Measurements from ENCODE around the gene GFOD2. TPM values are rescaled to one million over a fixed set of nuclear protein-coding genes. Genes with fewer than 3 reads are reported as not detected.

The GFOD2 gene
- polyA plus RNA-seq, 6 donors from 2014 or later, result 6.5 to 12.9 (median 8.4) TPM

DNA sequence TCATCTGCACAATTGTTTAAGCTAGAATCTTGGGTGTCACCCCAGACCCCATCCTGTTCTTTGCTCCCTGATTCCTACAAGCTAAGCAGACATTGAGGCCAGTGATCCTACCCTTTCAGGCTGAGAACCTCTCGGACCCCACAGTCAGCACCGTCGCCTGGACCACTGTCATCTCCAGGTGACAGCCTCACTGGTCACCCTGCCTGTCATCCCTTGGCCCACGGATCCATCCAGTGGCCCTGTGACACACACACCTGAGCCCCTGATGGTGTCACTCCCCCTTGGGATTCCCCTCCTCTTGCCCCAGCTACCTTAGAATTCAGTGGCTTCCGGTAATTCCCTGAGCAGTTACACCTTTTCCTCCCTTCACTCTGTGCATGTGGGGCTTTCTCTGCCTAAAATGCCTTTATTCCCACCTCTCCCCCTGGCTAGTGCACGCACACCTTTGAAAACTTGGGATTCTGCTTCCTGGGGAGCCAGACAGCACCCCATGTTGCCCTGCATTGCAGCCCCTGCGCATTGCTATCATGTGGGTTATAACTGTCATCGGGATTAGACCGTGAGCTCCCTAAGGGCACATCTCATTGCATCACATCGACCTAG, 49.5 kb downstream of the GFOD2 start:
- Mint-ChIP-seq H3K4me1 (peaks cover 48 to 57% (median 54%) of the 10 kb centered on the region in 3 donors), H3K4me3 (peak overlapping the region in 6 of 8 donors; percentile 36 to 68 (median 54)), H3K27ac (peak overlapping the region in 2 of 6 donors; percentile 67 to 93), H3K36me3 (no peaks in the 10 kb centered on the region), H3K9me3 (no peaks in the 10 kb centered on the region), H3K27me3 (no peaks in the 10 kb centered on the region)
- ATAC-seq (ENCODE audit: low read depth in 2 of 2), result no peak
- no peak for DNase-seq

DNA sequence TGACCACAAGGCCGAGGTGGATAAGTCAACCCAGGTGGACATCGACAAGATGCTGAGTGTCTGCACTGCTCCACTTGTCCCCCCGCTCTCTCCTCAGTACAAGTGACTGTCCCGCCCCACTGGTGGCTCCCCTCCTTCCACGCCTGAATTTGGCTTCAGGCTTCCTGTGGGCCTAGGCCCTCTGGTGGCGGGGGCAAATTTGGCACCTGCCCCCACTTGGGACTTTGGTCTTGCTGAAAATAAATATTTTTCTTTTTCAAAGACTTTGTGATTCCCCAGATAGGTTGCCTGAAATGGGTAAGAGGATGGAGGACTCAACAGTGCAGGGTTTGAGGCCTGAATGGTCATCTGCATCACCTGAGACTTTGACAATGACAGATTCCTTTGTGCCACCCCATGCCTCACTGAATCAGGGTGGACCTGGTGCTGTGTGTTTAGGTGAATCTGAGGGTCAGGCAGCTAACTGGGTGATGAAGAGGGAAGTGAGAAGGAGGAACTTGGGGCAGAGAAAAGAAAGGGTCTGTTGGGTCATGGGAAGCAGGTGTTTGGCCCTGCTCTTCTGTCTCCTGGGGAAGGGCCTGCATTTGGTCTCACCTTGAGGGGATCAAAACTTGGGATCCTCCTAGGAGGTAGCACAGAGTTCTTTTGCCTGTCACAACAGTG, 50.5 kb downstream of the GFOD2 start:
- peak; percentile 29 to 38 for ATAC-seq (ENCODE audit: low read depth in 2 of 2)
- H3K4me1 Mint-ChIP-seq, result peaks cover 50 to 56% (median 53%) of the 10 kb centered on the region in 3 donors
- DNase-seq, result peak; percentile 61
- H3K4me3 Mint-ChIP-seq, result peak overlapping the region; percentile 36 to 91 (median 80)
- H3K36me3 Mint-ChIP-seq, result no peaks in the 10 kb centered on the region
- no peaks in the 10 kb centered on the region for H3K27me3 Mint-ChIP-seq
- no peaks in the 10 kb centered on the region for H3K9me3 Mint-ChIP-seq
- peak overlapping the region; percentile 69 to 98 (median 92) for H3K27ac Mint-ChIP-seq

DNA sequence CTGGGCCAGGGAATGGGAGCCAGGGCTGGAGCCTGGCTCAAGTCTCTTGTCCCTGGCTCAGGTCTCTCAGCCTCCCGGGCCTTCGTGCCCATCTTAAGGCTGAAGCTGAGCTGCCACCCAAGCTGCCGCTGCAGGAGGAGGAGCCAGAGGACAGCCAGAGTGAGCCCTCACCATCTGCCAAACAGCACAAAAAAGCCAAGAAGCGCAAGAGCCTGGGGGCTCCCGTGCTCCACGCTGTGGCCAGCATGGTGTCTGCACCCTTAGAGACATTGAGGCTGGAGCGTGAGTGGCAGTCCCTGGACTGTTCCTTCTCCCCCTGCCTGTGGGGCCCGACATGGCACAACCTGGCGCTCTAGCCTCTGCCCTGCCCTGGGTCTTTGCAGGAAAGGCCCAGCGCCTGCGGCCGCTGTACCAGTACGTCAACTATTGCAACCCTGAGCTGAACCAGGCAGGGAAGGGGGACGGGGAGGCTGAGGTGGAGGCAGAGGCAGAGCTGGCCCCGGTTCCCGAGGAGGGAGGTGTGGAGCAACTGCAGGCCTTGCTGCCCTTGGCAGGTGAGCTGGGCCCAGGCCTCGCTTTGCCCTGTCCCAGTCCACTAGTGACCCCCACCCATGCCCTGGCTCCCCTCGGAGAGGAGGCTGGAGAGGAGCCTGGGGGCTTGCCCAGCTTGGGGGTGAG, 51.2 kb downstream of the GFOD2 start:
- Mint-ChIP-seq H3K4me1 (peaks cover 49 to 57% (median 50%) of the 10 kb centered on the region in 3 donors), H3K27me3 (no peaks in the 10 kb centered on the region), H3K4me3 (peak overlapping the region; percentile 41 to 94 (median 90)), H3K27ac (peak overlapping the region in 5 of 6 donors; percentile 86 to 98 (median 93)), H3K36me3 (no peaks in the 10 kb centered on the region), H3K9me3 (no peaks in the 10 kb centered on the region)
- DNase-seq, result peak; percentile 79
- peak; percentile 75 to 76 for ATAC-seq (ENCODE audit: low read depth in 2 of 2)

DNA sequence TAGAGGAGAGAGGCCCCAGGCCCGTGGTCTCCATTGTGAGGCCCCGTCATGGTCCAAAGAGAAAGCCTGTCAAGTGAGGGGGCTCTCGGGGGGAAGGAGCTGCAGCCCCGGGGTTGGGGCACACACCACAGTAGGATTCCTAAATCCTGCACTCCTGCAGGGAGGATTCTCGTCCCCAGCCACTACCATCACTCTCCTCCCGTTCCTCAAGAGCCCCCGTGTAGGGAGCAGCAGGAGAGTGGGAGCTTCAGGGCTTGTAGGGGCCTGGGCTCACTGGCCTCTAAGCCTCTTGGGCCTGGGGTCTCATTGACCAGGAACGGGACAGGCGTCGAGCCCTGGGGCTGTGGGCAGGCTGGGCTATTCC, 51.7 kb downstream of the GFOD2 start:
- no peaks in the 10 kb centered on the region for H3K9me3 Mint-ChIP-seq
- peaks cover 44 to 54% (median 45%) of the 10 kb centered on the region in 3 donors for H3K4me1 Mint-ChIP-seq
- H3K27ac Mint-ChIP-seq, result peak overlapping the region; percentile 54 to 98 (median 87)
- H3K4me3 Mint-ChIP-seq, result peak overlapping the region; percentile 81 to 94 (median 90)
- ATAC-seq (ENCODE audit: low read depth in 2 of 2) (no peak), DNase-seq (no peak)
- no peaks in the 10 kb centered on the region for H3K27me3 Mint-ChIP-seq
- H3K36me3 Mint-ChIP-seq, result no peaks in the 10 kb centered on the region

GRCh38 chr16:67666559-67667452, 52.3 kb downstream of the GFOD2 start, which contains the start of the genes C16orf86 and ENKD1:
Gene C16orf86, plus strand, starts transcription at chr16:67666814. Its CDS starts 157 bp downstream, at chr16:67666971.
Gene ENKD1, minus strand, starts transcription at chr16:67666750. Its CDS starts 308 bp downstream, at chr16:67666442.
- Mint-ChIP-seq H3K36me3 (no peaks in the 10 kb centered on the region), H3K4me3 (peak within 1 kb of the TSS; percentile 81 to 94 (median 90)), H3K4me1 (peaks cover 42 to 54% (median 47%) of the 10 kb centered on the region in 3 donors)

DNA sequence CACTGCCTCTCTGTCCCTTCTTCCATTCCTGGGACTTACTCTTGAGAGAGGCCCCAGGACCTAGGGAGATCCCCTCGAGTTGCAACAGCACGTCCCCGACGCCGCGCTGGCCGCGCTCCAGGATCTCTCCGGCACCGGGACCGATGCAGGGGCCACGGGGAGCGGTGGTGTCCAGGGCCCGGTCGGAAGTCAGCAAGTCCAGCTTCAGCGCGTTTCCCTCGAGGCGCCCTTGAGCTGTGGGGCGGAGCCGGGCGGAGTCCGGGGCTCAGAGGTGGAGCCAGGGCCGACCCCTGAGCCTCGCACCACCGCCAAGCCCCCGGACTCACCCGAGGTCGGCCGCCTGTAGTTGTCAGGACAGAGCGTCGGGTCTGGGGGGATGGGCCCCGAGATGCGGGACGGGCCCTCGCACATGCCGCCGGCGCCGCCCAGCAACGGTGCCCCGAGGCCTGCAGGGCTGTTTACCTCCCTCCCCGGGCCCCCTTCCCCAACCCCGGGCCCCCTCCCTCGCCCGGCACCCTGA, 53.0 kb downstream of the GFOD2 start:
- H3K36me3 Mint-ChIP-seq, result no peaks in the 10 kb centered on the region
- H3K4me1 Mint-ChIP-seq, result peaks cover 46 to 61% (median 54%) of the 10 kb centered on the region in 3 donors
- peak overlapping the region in 2 of 6 donors; percentile 79 to 93 for H3K27ac Mint-ChIP-seq
- ATAC-seq (ENCODE audit: low read depth in 2 of 2), result peak; percentile 0 to 1
- peak overlapping the region; percentile 64 to 91 (median 66) for H3K4me3 Mint-ChIP-seq
- no peaks in the 10 kb centered on the region for H3K9me3 Mint-ChIP-seq
- H3K27me3 Mint-ChIP-seq, result no peaks in the 10 kb centered on the region
- DNase-seq, result no peak

More at GRCh38 chr16:67666559-67667452, 52.3 kb downstream of the GFOD2 start, which contains the start of the genes C16orf86 and ENKD1:
- Mint-ChIP-seq H3K9me3 (no peaks in the 10 kb centered on the region), H3K27ac (peak within 1 kb of the TSS; percentile 54 to 99 (median 90)), H3K27me3 (no peaks in the 10 kb centered on the region)
- ATAC-seq (ENCODE audit: low read depth in 2 of 2), result peak; percentile 73 to 78
- DNase-seq, result peak; percentile 84

GRCh38 chr16:67665598-67665997, 53.5 kb downstream of the GFOD2 start:
- Mint-ChIP-seq H3K4me1 (peaks cover 48 to 63% (median 56%) of the 10 kb centered on the region in 3 donors), H3K36me3 (no peaks in the 10 kb centered on the region)

GRCh38 chr16:67664871-67665270, 54.2 kb downstream of the GFOD2 start:
- Mint-ChIP-seq H3K27ac (peak overlapping the region in 3 of 6 donors; percentile 2 to 91 (median 77)), H3K9me3 (no peaks in the 10 kb centered on the region), H3K27me3 (no peaks in the 10 kb centered on the region), H3K36me3 (no peaks in the 10 kb centered on the region), H3K4me1 (peaks cover 46 to 62% (median 55%) of the 10 kb centered on the region in 3 donors), H3K4me3 (peak overlapping the region in 6 of 8 donors; percentile 43 to 88 (median 61))
- ATAC-seq (ENCODE audit: low read depth in 2 of 2) (no peak), DNase-seq (no peak)

More at GRCh38 chr16:67665598-67665997, 53.5 kb downstream of the GFOD2 start:
- Mint-ChIP-seq H3K27me3 (no peaks in the 10 kb centered on the region), H3K4me3 (peak overlapping the region; percentile 64 to 91 (median 66)), H3K27ac (peak overlapping the region in 2 of 6 donors; percentile 77 to 79), H3K9me3 (no peaks in the 10 kb centered on the region)
- no peak for ATAC-seq (ENCODE audit: low read depth in 2 of 2)
- no peak for DNase-seq

DNA sequence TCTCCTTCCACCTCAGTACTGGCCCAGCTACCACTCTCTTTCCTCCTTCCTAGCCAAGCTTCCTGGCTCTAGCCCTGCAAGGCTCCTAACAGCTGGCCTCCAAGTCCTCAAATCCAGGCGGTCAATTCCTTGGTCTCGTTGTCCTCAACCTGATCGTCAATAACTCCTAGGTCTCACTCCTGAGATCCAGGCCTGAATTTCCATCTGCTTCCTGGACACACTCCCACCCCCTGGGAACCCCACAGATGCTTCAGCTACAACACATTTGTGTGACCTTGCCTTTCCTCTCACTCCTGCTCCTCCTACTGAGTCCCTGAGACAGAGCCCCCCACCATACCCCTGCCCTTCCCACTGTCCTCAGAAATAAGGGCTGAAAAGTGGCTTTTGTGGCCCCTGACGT, 54.9 kb downstream of the GFOD2 start:
- no peaks in the 10 kb centered on the region for H3K27me3 Mint-ChIP-seq
- H3K9me3 Mint-ChIP-seq, result no peaks in the 10 kb centered on the region
- no peaks in the 10 kb centered on the region for H3K36me3 Mint-ChIP-seq
- peak overlapping the region in 5 of 8 donors; percentile 0 to 78 (median 34) for H3K4me3 Mint-ChIP-seq
- no peak for ATAC-seq (ENCODE audit: low read depth in 2 of 2)
- no peak for DNase-seq
- peak overlapping the region in 4 of 6 donors; percentile 33 to 84 (median 80) for H3K27ac Mint-ChIP-seq
- peaks cover 45 to 64% (median 53%) of the 10 kb centered on the region in 3 donors for H3K4me1 Mint-ChIP-seq

GRCh38 chr16:67663877-67664222, 55.3 kb downstream of the GFOD2 start:
- no peak for ATAC-seq (ENCODE audit: low read depth in 2 of 2)
- Mint-ChIP-seq H3K27ac (peak overlapping the region in 3 of 6 donors; percentile 33 to 84 (median 77)), H3K4me1 (peaks cover 45 to 65% (median 53%) of the 10 kb centered on the region in 3 donors)

DNA sequence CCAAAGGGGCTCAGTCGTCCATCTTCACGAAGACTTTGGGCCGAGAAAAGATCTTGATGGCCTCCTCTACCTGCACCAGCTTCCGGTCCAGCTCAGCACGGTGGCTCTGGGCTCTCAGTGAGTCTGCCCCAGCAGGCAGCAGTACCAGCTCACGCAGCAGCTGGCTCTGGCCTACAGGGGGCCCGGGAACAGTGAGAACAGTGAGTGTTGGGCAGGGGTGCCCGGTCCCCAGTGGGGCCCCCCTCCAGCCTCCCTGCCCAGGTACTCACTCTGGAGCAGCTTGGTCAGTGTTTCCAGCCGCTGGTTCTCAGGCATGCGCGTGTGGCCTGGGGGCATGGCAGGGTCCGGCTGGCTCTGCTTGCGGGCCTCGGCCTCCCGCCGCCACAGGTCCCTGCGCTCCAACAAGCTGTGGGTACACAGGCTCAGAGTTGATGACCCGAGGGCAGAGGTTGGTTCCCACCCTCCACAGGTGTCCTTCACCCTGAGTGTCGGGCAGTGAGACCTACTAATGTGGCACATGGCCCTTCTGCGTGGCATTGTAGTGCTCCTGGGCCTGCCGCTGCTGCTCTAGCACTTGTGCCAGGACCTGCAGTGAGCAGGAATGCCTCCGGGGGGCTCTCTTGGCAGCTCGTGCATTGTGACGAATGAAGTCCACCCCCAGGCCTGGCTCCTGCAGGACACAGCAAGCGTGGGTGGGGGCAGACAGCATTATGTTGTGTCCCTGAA, 55.8 kb downstream of the GFOD2 start:
- ATAC-seq (ENCODE audit: low read depth in 2 of 2) (no peak), DNase-seq (no peak)
- no peaks in the 10 kb centered on the region for H3K27me3 Mint-ChIP-seq
- H3K36me3 Mint-ChIP-seq, result no peaks in the 10 kb centered on the region
- H3K4me1 Mint-ChIP-seq, result peaks cover 42 to 65% (median 53%) of the 10 kb centered on the region in 3 donors
- H3K9me3 Mint-ChIP-seq, result no peaks in the 10 kb centered on the region
- peak overlapping the region in 3 of 6 donors; percentile 9 to 77 (median 33) for H3K27ac Mint-ChIP-seq
- peak overlapping the region in 3 of 8 donors; percentile 20 to 100 (median 25) for H3K4me3 Mint-ChIP-seq

More at GRCh38 chr16:67663877-67664222, 55.3 kb downstream of the GFOD2 start:
- H3K27me3 Mint-ChIP-seq, result no peaks in the 10 kb centered on the region
- no peak for DNase-seq
- no peaks in the 10 kb centered on the region for H3K9me3 Mint-ChIP-seq
- H3K36me3 Mint-ChIP-seq, result no peaks in the 10 kb centered on the region
- H3K4me3 Mint-ChIP-seq, result peak overlapping the region in 3 of 8 donors; percentile 0 to 78 (median 25)

DNA sequence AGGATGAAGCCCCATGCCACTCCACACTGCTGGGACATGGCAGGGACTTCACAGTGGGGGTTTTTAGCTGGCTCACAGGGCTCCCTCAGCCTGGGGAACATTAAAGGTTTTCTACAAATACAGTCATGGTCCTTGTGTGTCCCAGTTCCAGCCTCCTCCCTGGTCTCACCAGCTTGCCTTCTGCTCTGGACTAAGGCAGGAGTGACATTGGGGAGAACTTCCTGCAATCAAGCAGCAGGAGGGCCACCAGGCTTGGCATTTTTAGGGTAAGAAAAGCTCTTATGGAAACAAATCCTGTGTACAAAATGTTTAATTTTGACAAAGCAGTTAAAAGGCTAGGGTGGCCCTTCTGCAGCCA, 56.5 kb downstream of the GFOD2 start:
- peaks cover 38 to 65% (median 52%) of the 10 kb centered on the region in 3 donors for H3K4me1 Mint-ChIP-seq
- H3K36me3 Mint-ChIP-seq, result no peaks in the 10 kb centered on the region
- H3K27ac Mint-ChIP-seq, result no peak overlapping the region
- DNase-seq (no peak), ATAC-seq (ENCODE audit: low read depth in 2 of 2) (no peak)
- peak overlapping the region in 2 of 8 donors; percentile 41 to 100 for H3K4me3 Mint-ChIP-seq
- H3K9me3 Mint-ChIP-seq, result no peaks in the 10 kb centered on the region
- no peaks in the 10 kb centered on the region for H3K27me3 Mint-ChIP-seq

All from naive B cell (primary cell).